Kidney (tissue), 14 donors: ENCODE results near the gene CRIP3. TPM values are rescaled to one million over a fixed set of nuclear protein-coding genes. Genes with fewer than 3 reads are reported as not detected.

Experiments
- DNase-seq, 5 donors: peaks; one replicate each; pipeline ENCODE4 v3.0.0-alpha.2; 2013 to 2020
- FAIRE-seq: peaks from 2 replicates; lab custom pipeline; 2012; peaks lifted over from hg19 to GRCh38; lab: Jason Lieb, UNC
- H3K27ac ChIP-seq, 2 donors: one replicate each; pipeline ENCODE4 v1.7.0; 2013; ENCODE audit warnings: low read depth in 2 of 2, low read length in 2 of 2, inconsistent platforms in 1 of 2
- H3K27me3 ChIP-seq: one replicate; pipeline ENCODE4 v1.7.1; 2013; ENCODE audit warnings: low read length, inconsistent platforms; ENCODE audit not compliant: control insufficient read depth, insufficient read depth
- H3K36me3 ChIP-seq, 3 donors: one replicate each; pipeline versions ENCODE4 v1.7.0 to v1.7.1; 2013; ENCODE audit warnings: low read length in 3 of 3, control low read depth in 1 of 3, inconsistent platforms in 1 of 3; ENCODE audit not compliant: insufficient read depth in 3 of 3, control insufficient read depth in 2 of 3
- H3K4me1 ChIP-seq, 3 donors: one replicate each; pipeline versions ENCODE4 v1.7.0 to v1.7.1; 2013; ENCODE audit warnings: low read length in 3 of 3, inconsistent platforms in 1 of 3, low read depth in 1 of 3; ENCODE audit not compliant: control insufficient read depth in 2 of 3, insufficient read depth in 2 of 3
- H3K4me3 ChIP-seq, 3 donors: one replicate each; pipeline versions ENCODE4 v1.7.0 to v1.8.1; 2013; ENCODE audit warnings: low read length in 3 of 3, control low read depth in 1 of 3, inconsistent platforms in 1 of 3
- H3K9ac ChIP-seq, 3 donors: one replicate each; pipeline versions ENCODE4 v1.7.0 to v1.7.1; 2013; ENCODE audit warnings: low read length in 3 of 3, control low read depth in 1 of 3, inconsistent platforms in 1 of 3
- H3K9me3 ChIP-seq, 3 donors: one replicate each; pipeline versions ENCODE4 v1.7.0 to v1.7.1; 2013; ENCODE audit warnings: low read length in 3 of 3, control low read depth in 1 of 3, inconsistent platforms in 1 of 3; ENCODE audit not compliant: control insufficient read depth in 2 of 3, insufficient read depth in 1 of 3
- CTCF ChIP-seq: IDR thresholded peaks from 3 replicates; pipeline ENCODE4 v1.5.1; 2012; ENCODE audit warnings: mild to moderate bottlenecking, moderate library complexity, borderline replicate concordance; ENCODE audit not compliant: insufficient read depth; ENCODE audit errors: extremely low read depth
- intact Hi-C: fragments of 100-400 bp; cut with DNase I; formaldehyde crosslinking; loops from one replicate; pipeline ENCODE4 v1.11.1; 2022
- polyA plus RNA-seq: library from polyadenylated mRNA; stranded (reverse); fragments of 350-450 nt; fragmentation: Illumina TruSeq; extraction: RNeasy Lipid Tissue Mini Kit (QIAGEN cat#74804); gene quantifications from one replicate; pipeline ENCODE4 v1.2.3, GENCODE V29; 2014; ENCODE audit warnings: low read depth, low replicate concordance; ENCODE audit not compliant: insufficient read depth
- total RNA-seq: library from RNA; stranded (reverse); fragmentation: NEBNext Ultra II Directional; extraction: Animal tissue kit (Norgen Biotek cat#: 25700); gene quantifications from one replicate; pipeline ENCODE4 v1.2.1, GENCODE V29; 2021
- donor health status: control.
- donor health status: control.
- donor health status: control.
- donor health status: control.
- donor health status: control.
- donor health status: DM: yes; HTN: yes; CAD: no.
- donor health status: Normal renal cell carcinoma (clear cell type).

Gene CRIP3
- total and polyA plus RNA-seq, 2 donors from 2014 or later = 5.6 to 14.3 TPM

DNA sequence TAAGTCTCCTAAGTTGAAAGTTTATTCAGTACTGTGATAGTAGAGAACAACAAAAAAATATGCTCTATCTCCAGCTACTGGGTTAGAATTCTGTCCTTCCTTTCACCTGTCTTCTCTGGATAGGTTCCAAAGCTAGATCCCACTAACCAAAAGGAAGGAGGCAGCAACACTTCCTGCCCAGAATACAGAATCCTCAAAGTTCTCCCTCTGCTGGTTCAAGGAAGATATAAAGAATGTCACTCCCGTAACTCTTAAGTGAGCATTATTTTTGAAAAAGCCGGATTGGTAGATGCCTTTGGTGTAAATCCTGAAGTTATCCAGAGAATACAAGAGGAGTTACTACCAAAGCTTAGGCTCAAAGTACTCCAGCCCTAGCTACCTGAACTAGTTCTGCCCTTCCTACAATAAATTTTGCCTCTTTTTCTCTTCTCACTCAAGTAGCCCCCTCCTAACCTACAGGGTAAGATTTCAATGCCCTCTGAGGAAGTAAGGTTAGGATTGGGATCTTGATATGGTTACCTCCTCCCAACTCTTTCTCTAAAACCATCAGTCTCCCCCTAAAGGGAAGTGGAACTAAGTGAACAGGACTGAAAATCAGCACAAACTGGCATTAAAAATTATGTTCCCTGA lies 26.0 kb upstream of the CRIP3 start:
- H3K9me3 ChIP-seq = no peaks in the 10 kb centered on the region
- no peak overlapping the region for H3K9ac ChIP-seq
- H3K27me3 ChIP-seq = no peaks in the 10 kb centered on the region
- peak; percentile 66 for TF ChIP-seq CTCF
- no peaks in the 10 kb centered on the region for H3K4me1 ChIP-seq
- intact Hi-C loops = loop anchor here (10.0 kb wide), 1 partner anchor 70 kb away; no protein-coding TSS in a partner anchor
- FAIRE-seq = peak; percentile 76
- peaks cover under 1 to 24% (median 8%) of the 10 kb centered on the region in 3 donors for H3K36me3 ChIP-seq
- H3K4me3 ChIP-seq = no peak overlapping the region
- no peak overlapping the region for H3K27ac ChIP-seq
- peak in 3 of 5 donors; percentile 16 to 84 (median 81) for DNase-seq

GRCh38 chr6:43331891-43332290 lies 23.3 kb upstream of the CRIP3 start:
- TF ChIP-seq CTCF = no peak
- Histone ChIP-seq H3K36me3 (no peaks in the 10 kb centered on the region), H3K9me3 (no peaks in the 10 kb centered on the region), H3K4me3 (no peak overlapping the region), H3K9ac (no peak overlapping the region), H3K27ac (no peak overlapping the region), H3K27me3 (no peaks in the 10 kb centered on the region), H3K4me1 (no peaks in the 10 kb centered on the region)
- no peak for DNase-seq
- intact Hi-C loops = loop anchor here (10.0 kb wide), 1 partner anchor 67 kb away; no protein-coding TSS in a partner anchor
- FAIRE-seq = no peak

GRCh38 chr6:43331470-43331869 lies 22.8 kb upstream of the CRIP3 start:
- no peak for DNase-seq
- no peaks in the 10 kb centered on the region for H3K27me3 ChIP-seq
- H3K27ac ChIP-seq = no peak overlapping the region
- FAIRE-seq = no peak
- intact Hi-C loops = loop anchor here (10.0 kb wide), 1 partner anchor 67 kb away; no protein-coding TSS in a partner anchor
- H3K9me3 ChIP-seq = no peaks in the 10 kb centered on the region
- H3K36me3 ChIP-seq = no peaks in the 10 kb centered on the region
- H3K4me3 ChIP-seq = no peak overlapping the region
- no peaks in the 10 kb centered on the region for H3K4me1 ChIP-seq
- no peak overlapping the region for H3K9ac ChIP-seq
- TF ChIP-seq CTCF = no peak
